DND-41 (cell line): ENCODE measurements around the gene MBP.

Experiments used
- ATAC-seq: fragments of 200-7000 bp; cut with Tn5 transposase; 3 replicates; pipeline ENCODE4 v1.9.1; 2021; ENCODE audit warnings: low read depth; ENCODE audit not compliant: insufficient read depth
- DNase-seq: peaks from one replicate; pipeline ENCODE4 v3.0.0-alpha.2; 2020
- H2AFZ ChIP-seq: 2 replicates; pipeline ENCODE4 v1.6.0; 2012; ENCODE audit warnings: low read depth, low read length
- H3K27ac ChIP-seq: 2 replicates; pipeline ENCODE4 v1.5.1; 2012; ENCODE audit warnings: low read length, inconsistent platforms
- H3K27me3 ChIP-seq: fragments of 200-600 bp; sonication (generic); 2 replicates; pipeline ENCODE4 v1.6.0; 2012; ENCODE audit warnings: low read length, mild to moderate bottlenecking, inconsistent platforms; ENCODE audit not compliant: insufficient read depth, poor library complexity
- H3K36me3 ChIP-seq: 2 replicates; pipeline ENCODE4 v1.5.1; 2012; ENCODE audit warnings: low read length, inconsistent platforms; ENCODE audit not compliant: insufficient read depth
- H3K4me1 ChIP-seq: 2 replicates; pipeline ENCODE4 v1.5.1; 2012; ENCODE audit warnings: mild to moderate bottlenecking, low read length; ENCODE audit not compliant: insufficient read depth
- H3K4me2 ChIP-seq: 2 replicates; pipeline ENCODE4 v1.6.0; 2012; ENCODE audit warnings: mild to moderate bottlenecking, moderate library complexity, low read length, inconsistent platforms; ENCODE audit not compliant: insufficient read depth
- H3K4me3 ChIP-seq, 2 experiments: fragments of 200-600 bp in 1 of 2; shearing (Covaris generic) in 1 of 2; 2 replicates each; pipeline ENCODE4 v1.5.1; 2012 to 2016; ENCODE audit warnings: inconsistent platforms in 2 of 2, low read length in 2 of 2, mild to moderate bottlenecking in 2 of 2, low read depth in 1 of 2, moderate library complexity in 1 of 2
- H3K79me2 ChIP-seq: 2 replicates; pipeline ENCODE4 v1.6.0; 2012; ENCODE audit warnings: low read length, inconsistent platforms; ENCODE audit not compliant: insufficient read depth
- H3K9ac ChIP-seq: 2 replicates; pipeline ENCODE4 v1.6.0; 2012; ENCODE audit warnings: low read depth, mild to moderate bottlenecking, inconsistent platforms, low read length, moderate library complexity
- H3K9me3 ChIP-seq: 2 replicates; pipeline ENCODE4 v1.5.1; 2012; ENCODE audit warnings: low read length, moderate library complexity, mild to moderate bottlenecking, inconsistent platforms; ENCODE audit not compliant: insufficient read depth, severe bottlenecking
- H4K20me1 ChIP-seq: 2 replicates; pipeline ENCODE4 v1.6.0; 2012; ENCODE audit warnings: low read length; ENCODE audit not compliant: insufficient read depth
- EZH2 ChIP-seq: IDR thresholded peaks from 3 replicates; pipeline ENCODE4 v1.6.1; 2012; ENCODE audit warnings: borderline replicate concordance, low read depth, mild to moderate bottlenecking, moderate library complexity, low read length, inconsistent platforms; ENCODE audit not compliant: severe bottlenecking
- TF ChIP-seq, protein P1 (sequence below): IDR thresholded peaks from 2 replicates; pipeline ENCODE4 v1.5.1; 2012; ENCODE audit warnings: borderline replicate concordance, low read length, moderate library complexity, mild to moderate bottlenecking; ENCODE audit not compliant: poor library complexity, severe bottlenecking; ENCODE audit errors: extremely low read depth

MBP gene

DNA sequence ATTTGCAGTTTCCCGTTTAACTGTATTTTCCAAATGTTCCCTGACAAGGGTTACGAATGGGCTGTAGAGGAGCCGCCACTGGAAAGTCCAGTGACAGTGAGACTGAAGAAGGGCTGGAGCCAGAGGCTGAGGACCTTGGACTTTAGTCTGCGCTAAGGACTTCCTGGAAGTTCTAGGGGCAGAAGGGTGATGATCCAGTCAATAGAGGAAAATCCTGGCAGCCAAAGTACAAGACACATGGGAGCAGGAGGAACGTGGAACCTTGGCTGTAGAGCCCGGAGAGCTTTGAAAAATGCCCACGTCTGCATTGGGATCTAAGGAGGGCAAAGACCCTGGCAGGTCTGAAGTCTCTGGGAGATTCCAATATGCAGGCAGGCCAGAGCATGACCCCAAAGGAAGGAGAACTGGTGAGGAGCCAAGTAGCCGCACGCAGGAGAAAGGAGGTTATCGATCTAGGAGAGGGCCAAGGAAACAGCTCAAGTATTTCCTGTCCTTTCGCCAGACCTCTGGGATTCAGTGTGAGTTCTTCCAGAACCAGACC is 28.5 kb downstream of the MBP start:
- Histone ChIP-seq H4K20me1 (no peaks in the 10 kb centered on the region), H3K27ac (peak overlapping the region; percentile 97), H3K9me3 (no peaks in the 10 kb centered on the region), H2AFZ (no peak overlapping the region), H3K27me3 (no peaks in the 10 kb centered on the region), H3K36me3 (peaks cover 20% of the 10 kb centered on the region), H3K4me2 (no peak overlapping the region; the same call in 1 of the 2 replicates), H3K9ac (peak overlapping the region; percentile 63), H3K79me2 (peaks cover 64% of the 10 kb centered on the region), H3K4me1 (peaks cover 100% of the 10 kb centered on the region), H3K4me3 (no peak overlapping the region)
- TF ChIP-seq, protein P1, sequence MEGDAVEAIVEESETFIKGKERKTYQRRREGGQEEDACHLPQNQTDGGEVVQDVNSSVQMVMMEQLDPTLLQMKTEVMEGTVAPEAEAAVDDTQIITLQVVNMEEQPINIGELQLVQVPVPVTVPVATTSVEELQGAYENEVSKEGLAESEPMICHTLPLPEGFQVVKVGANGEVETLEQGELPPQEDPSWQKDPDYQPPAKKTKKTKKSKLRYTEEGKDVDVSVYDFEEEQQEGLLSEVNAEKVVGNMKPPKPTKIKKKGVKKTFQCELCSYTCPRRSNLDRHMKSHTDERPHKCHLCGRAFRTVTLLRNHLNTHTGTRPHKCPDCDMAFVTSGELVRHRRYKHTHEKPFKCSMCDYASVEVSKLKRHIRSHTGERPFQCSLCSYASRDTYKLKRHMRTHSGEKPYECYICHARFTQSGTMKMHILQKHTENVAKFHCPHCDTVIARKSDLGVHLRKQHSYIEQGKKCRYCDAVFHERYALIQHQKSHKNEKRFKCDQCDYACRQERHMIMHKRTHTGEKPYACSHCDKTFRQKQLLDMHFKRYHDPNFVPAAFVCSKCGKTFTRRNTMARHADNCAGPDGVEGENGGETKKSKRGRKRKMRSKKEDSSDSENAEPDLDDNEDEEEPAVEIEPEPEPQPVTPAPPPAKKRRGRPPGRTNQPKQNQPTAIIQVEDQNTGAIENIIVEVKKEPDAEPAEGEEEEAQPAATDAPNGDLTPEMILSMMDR, result no peak
- TF ChIP-seq EZH2, result no peak
- ATAC-seq (no peak), DNase-seq (no peak)

DNA sequence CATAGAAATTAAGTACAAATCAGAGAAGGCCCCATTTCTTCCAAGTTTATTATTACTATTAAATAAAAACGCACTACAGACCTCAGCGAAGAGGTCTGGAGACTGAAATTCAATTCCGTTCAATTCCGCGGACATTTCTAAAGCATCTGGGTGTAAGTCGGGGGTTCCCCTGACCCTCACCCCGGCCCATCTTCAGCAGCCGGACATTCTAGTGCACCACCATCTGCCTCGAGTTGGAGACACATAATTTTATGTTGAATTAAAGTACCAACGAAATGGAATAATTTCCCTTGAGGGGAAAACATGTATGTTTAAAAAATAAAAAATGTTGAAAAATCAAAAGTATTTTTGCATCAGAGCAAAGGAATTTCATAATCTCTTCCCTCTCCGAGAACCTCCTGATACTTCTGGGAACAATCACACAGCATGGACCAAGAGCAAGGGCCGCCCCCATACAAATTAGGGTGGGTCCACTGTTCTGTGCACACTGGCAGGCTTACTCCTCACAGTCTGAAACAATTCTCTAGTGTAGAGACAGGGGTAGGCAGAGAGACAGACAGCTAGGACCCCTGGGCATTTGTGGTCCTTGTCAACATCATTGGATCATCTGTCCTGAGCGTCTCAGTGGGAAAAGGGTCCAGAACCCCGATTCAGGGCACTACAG is 29.3 kb downstream of the MBP start:
- Histone ChIP-seq H3K4me1 (peaks cover 100% of the 10 kb centered on the region), H3K9me3 (no peaks in the 10 kb centered on the region), H3K4me3 (no peak overlapping the region), H2AFZ (no peak overlapping the region), H4K20me1 (no peaks in the 10 kb centered on the region), H3K36me3 (peaks cover 23% of the 10 kb centered on the region), H3K9ac (peak overlapping the region; percentile 63), H3K79me2 (peaks cover 63% of the 10 kb centered on the region), H3K4me2 (peak overlapping the region; percentile 65), H3K27me3 (no peaks in the 10 kb centered on the region), H3K27ac (peak overlapping the region; percentile 97)
- no peak for TF ChIP-seq EZH2
- TF ChIP-seq, protein P1, result no peak
- no peak for ATAC-seq
- DNase-seq, result no peak

DNA sequence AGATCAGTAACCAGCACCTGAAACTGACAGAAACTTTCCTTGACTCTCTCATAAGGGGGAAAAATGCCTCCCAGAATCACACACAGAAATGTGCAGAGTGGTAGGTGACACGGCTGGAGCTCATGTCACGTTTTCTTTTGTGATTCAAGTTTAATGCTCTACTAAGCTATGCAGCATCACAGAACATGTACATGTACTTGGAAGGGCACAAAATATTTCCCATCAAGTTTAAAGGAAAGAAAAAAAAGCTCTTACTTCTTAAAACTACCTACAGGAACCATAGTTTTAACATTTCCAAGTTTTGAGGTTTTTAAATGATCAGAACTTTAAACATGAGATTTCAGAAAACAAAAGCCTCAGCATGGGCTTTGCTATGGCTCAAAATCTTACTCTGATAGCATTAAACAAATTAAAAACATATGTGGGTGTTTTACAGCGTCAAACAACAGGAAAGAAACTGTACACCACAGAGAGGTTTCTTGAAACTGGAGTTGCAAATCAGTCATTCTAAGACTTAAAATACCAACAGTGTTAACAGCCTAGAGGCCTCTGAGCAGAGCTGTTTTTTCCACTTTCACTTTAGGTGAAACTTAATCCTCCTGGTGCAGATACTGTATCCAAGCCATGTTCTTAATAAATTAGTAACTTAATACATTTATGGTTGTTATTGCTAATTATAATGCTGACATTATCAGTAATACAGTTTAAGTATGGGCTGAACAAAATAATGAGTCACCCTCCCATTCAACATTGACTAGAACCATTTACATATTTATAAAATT is 30.1 kb downstream of the MBP start:
- Histone ChIP-seq H3K4me2 (peak overlapping the region; percentile 65), H3K27ac (peak overlapping the region; percentile 97), H3K4me3 (peak overlapping the region in 1 of 2 experiments; percentile 48; a peak in 2 of 4 replicates), H3K9me3 (no peaks in the 10 kb centered on the region), H4K20me1 (no peaks in the 10 kb centered on the region), H3K36me3 (peaks cover 25% of the 10 kb centered on the region), H3K27me3 (no peaks in the 10 kb centered on the region), H3K9ac (peak overlapping the region; percentile 63), H3K4me1 (peaks cover 100% of the 10 kb centered on the region), H3K79me2 (peaks cover 69% of the 10 kb centered on the region), H2AFZ (no peak overlapping the region)
- ATAC-seq (peak; percentile 47), DNase-seq (no peak)
- no peak for TF ChIP-seq EZH2
- TF ChIP-seq, protein P1, result no peak
